Psoas muscle (tissue), 8 donors: ENCODE measurements around the gene RAVER2. TPM values are rescaled to one million over a fixed set of nuclear protein-coding genes. Genes with fewer than 3 reads are reported as not detected.
A peak's percentile ranks its signal among the peaks of the same experiment; 100 is the strongest.

Source experiments
- ATAC-seq, 4 donors: fragments of 200-7000 bp; cut with Tn5 transposase; one replicate each; pipeline ENCODE4 v1.9.1; 2020; ENCODE audit warnings: moderate library complexity in 3 of 4, mild to moderate bottlenecking in 2 of 4
- DNase-seq, 2 donors: peaks; one replicate each; pipeline ENCODE4 v3.0.0-alpha.2; 2020
- H3K27ac ChIP-seq: fragments of 200-600 bp; one replicate; pipeline ENCODE4 v1.8.0; 2022
- H3K27me3 ChIP-seq, 3 donors: fragments of 200-600 bp in 1 of 3; one replicate each; pipeline versions ENCODE4 v1.6.1 to v1.8.0; 2013 to 2022; ENCODE audit warnings: low read length in 2 of 3, mild to moderate bottlenecking in 2 of 3, moderate library complexity in 1 of 3; ENCODE audit not compliant: insufficient read depth in 3 of 3
- H3K36me3 ChIP-seq, 2 donors: fragments of 200-600 bp in 1 of 2; one replicate each; pipeline versions ENCODE4 v1.6.1 to v1.8.0; 2013 to 2022; ENCODE audit warnings: low read depth in 1 of 2, mild to moderate bottlenecking in 1 of 2, moderate library complexity in 1 of 2; ENCODE audit not compliant: insufficient read depth in 1 of 2
- H3K4me1 ChIP-seq: fragments of 200-600 bp; one replicate; pipeline ENCODE4 v1.8.0; 2022
- H3K4me3 ChIP-seq: fragments of 200-600 bp; one replicate; pipeline ENCODE4 v1.8.0; 2022; ENCODE audit warnings: mild to moderate bottlenecking
- H3K9me3 ChIP-seq: fragments of 200-600 bp; one replicate; pipeline ENCODE4 v1.8.0; 2022
- CTCF ChIP-seq: fragments of 200-600 bp; IDR thresholded peaks from one replicate; pipeline ENCODE4 v1.8.0; 2022; ENCODE audit warnings: antibody characterized with exemption
- WGBS, 3 donors: extraction: QIAGEN DNeasy Blood & Tissue Kit; methylation state at CpG; one replicate each; pipeline versions ENCODE4 v1.1.6 to v1.1.7; 2013; 5-methylcytosine and 5-hydroxymethylcytosine counted together
- intact Hi-C, 2 donors: fragments of 100-400 bp; cut with DNase I; formaldehyde crosslinking; loops; one replicate each; pipeline versions ENCODE4 v1.11.0 to v1.14.2; 2022
- long read RNA-seq, 2 donors: library from polyadenylated mRNA; unstranded; transcript quantifications; one replicate each; pipeline ENCODE4 v2.0.0, GENCODE V29; 2021
- polyA plus RNA-seq, 3 donors: library from polyadenylated mRNA; stranded (reverse); fragments of 200-250 nt; gene quantifications; one replicate each; pipeline ENCODE4 v1.2.3, GENCODE V29; 2013
- total RNA-seq, 4 donors: library from RNA; stranded (reverse); fragmentation: NEBNext Ultra II Directional in 2 of 4; extraction: Animal tissue kit (Norgen Biotek cat#: 25700) in 2 of 4; gene quantifications; one replicate each; pipeline versions ENCODE4 v1.2.1 to v1.2.4, GENCODE V29; 2021 to 2023
- donor health status: healthy with polysubstance abuse.
- donor health status: DM: no; HTN: no; CAD: no; lungs with moderate emphysema.
- donor health status: Bipolar disorder and iron deficiency.
- donor health status: healthy.
- donor health status: DM: yes; HTN: yes; CAD: no.
- donor health status: DM: no; HTN: no; CAD: no.
- donor health status: DM: no; HTN: no; CAD: no.
- donor health status: DM: yes; HTN: yes; CAD: no.

The RAVER2 gene
- total RNA-seq (10 to 100 TPM in 2 of 4 donors, 1 to 10 TPM in 2; 6.7 to 12.3 (median 10.2) TPM), polyA plus RNA-seq (1 to 10 TPM; 1.5 to 9.0 (median 4.8) TPM)
- long read RNA-seq, donor 1, full-length matches to known transcripts: 7 of 9 reads
- long read RNA-seq, donor 1, partial matches to known transcripts: 0 of 9 reads
- long read RNA-seq, donor 1, other reads (novel, unspliced or antisense): 2 of 9 reads
- long read RNA-seq, donor 2, full-length matches to known transcripts: 16 of 22 reads
- long read RNA-seq, donor 2, partial matches to known transcripts: 2 of 22 reads
- long read RNA-seq, donor 2, other reads (novel, unspliced or antisense): 4 of 22 reads

- Histone ChIP-seq H3K27ac (peak within 1 kb of the TSS; percentile 83), H3K9me3 (no peaks in the 10 kb centered on the region), H3K4me1 (peaks cover 25% of the 10 kb centered on the region), H3K4me3 (peak within 1 kb of the TSS; percentile 94), H3K27me3 (no peaks in the 10 kb centered on the region), H3K36me3 (no peaks in the 10 kb centered on the region)
- TF ChIP-seq CTCF: peak; percentile 32
- 0 to 1% (median 1%) methylated on average over 33 to 74 of the region's 76 CpGs for WGBS, 3 donors
- DNase-seq (peak; percentile 77 to 82), ATAC-seq (peak; percentile 77 to 81 (median 80))
- intact Hi-C loops: loop anchor here (2.0 to 5.0 kb wide), 3 partner anchors 57 to 80 kb away; no protein-coding TSS in a partner anchor
Observed at GRCh38 chr1:64744492-64745180, at the start of gene RAVER2. RAVER2 (plus strand) TSS chr1:64745075; CDS start chr1:64745173, 98 bp downstream.

- DNase-seq (no peak), ATAC-seq (no peak)
- H3K9me3 ChIP-seq: no peaks in the 10 kb centered on the region
- TF ChIP-seq CTCF: no peak
- H3K27ac ChIP-seq: no peak overlapping the region
- no peak overlapping the region for H3K4me3 ChIP-seq
- 98 to 100% (median 98%) methylated on average over 3 of the region's 3 CpGs for WGBS, 3 donors
- H3K4me1 ChIP-seq: no peaks in the 10 kb centered on the region
- intact Hi-C loops: no loop called here
- H3K27me3 ChIP-seq: no peaks in the 10 kb centered on the region
- peaks cover under 1 to 4% of the 10 kb centered on the region in 2 donors for H3K36me3 ChIP-seq
Observed at GRCh38 chr1:64696879-64697278, 48.0 kb upstream of the RAVER2 start.

- no peaks in the 10 kb centered on the region for H3K4me1 ChIP-seq
- 33 to 48% (median 37%) methylated on average over 8 of the region's 8 CpGs for WGBS, 3 donors
Observed at GRCh38 chr1:64699327-64699726, 45.5 kb upstream of the RAVER2 start.

GRCh38 chr1:64701071-64701470 lies 43.8 kb upstream of the RAVER2 start:
- 93 to 95% (median 95%) methylated on average over 5 of the region's 5 CpGs for WGBS, 3 donors
- TF ChIP-seq CTCF: no peak
- Histone ChIP-seq H3K4me1 (no peaks in the 10 kb centered on the region), H3K27ac (no peak overlapping the region), H3K4me3 (no peak overlapping the region), H3K36me3 (no peaks in the 10 kb centered on the region), H3K27me3 (no peaks in the 10 kb centered on the region), H3K9me3 (no peaks in the 10 kb centered on the region)
- intact Hi-C loops: no loop called here
- ATAC-seq (no peak), DNase-seq (no peak)

More at GRCh38 chr1:64699327-64699726, 45.5 kb upstream of the RAVER2 start:
- Histone ChIP-seq H3K27me3 (no peaks in the 10 kb centered on the region), H3K36me3 (peaks cover 0 to 4% of the 10 kb centered on the region in 2 donors), H3K4me3 (no peak overlapping the region), H3K27ac (no peak overlapping the region), H3K9me3 (no peaks in the 10 kb centered on the region)
- intact Hi-C loops: no loop called here
- DNase-seq (no peak), ATAC-seq (no peak)
- TF ChIP-seq CTCF: no peak
